ENCODE data around the gene GPR12.

- TF ChIP-seq SMC3 (IDR thresholded peaks at IDR 0.05; ENCODE audit: borderline replicate concordance, low read length) (no peak), MYC (IDR thresholded peaks at IDR 0.05; ENCODE audit: insufficient read depth, insufficient read length, insufficient replicate concordance, low read length, severe bottlenecking) (no peak), CTCF (IDR thresholded peaks at IDR 0.05 in 2 of 3, conservative IDR thresholded peaks at IDR 0.05 in 1 of 3; ENCODE audit: control insufficient read depth in 2 of 3, extremely low read depth in 1 of 3, insufficient read depth in 1 of 3, low read depth in 3 of 3, low read length in 3 of 3) (no peak), SIN3A (IDR thresholded peaks at IDR 0.05; ENCODE audit: low read depth, low read length) (no peak), NRF1 (conservative IDR thresholded peaks at IDR 0.05; ENCODE audit: low read depth, low read length) (no peak), POLR2AphosphoS5 (IDR thresholded peaks at IDR 0.05; ENCODE audit: low read length) (no peak)
Measured at GRCh38 chr13:26709461-26709860, 51.1 kb downstream of the GPR12 start.

All from GM12878 (cell line).